K562 (cell line): ENCODE data around the gene POLR3E.

Experiments
- CHCHD3 ChIP-seq: fragments of 250-450 bp; sonication (Bioruptor Pico); IDR thresholded peaks from 2 replicates; pipeline ENCODE4 v2.1.2; 2022; ENCODE audit warnings: mild to moderate bottlenecking
- MXI1 ChIP-seq: IDR thresholded peaks from 2 replicates; pipeline ENCODE4 v1.6.1; 2011; ENCODE audit warnings: low read depth, mild to moderate bottlenecking, improper control_type of control experiment, low read length
- SMARCA4 ChIP-seq: fragments of 450-650 bp; IDR thresholded peaks from 2 replicates; pipeline ENCODE4 v1.6.1; 2016
- ZNF282 ChIP-seq: sonication (generic); formaldehyde crosslinking; IDR thresholded peaks from 2 replicates; pipeline ENCODE4 v1.8.1; 2023; ENCODE audit warnings: missing genetic modification reagents
- ZNF41 ChIP-seq: fragments of 250-450 bp; sonication (Bioruptor Pico); conservative IDR thresholded peaks from 2 replicates; pipeline ENCODE4 v1.4.0; 2020; ENCODE audit warnings: mild to moderate bottlenecking

DNA sequence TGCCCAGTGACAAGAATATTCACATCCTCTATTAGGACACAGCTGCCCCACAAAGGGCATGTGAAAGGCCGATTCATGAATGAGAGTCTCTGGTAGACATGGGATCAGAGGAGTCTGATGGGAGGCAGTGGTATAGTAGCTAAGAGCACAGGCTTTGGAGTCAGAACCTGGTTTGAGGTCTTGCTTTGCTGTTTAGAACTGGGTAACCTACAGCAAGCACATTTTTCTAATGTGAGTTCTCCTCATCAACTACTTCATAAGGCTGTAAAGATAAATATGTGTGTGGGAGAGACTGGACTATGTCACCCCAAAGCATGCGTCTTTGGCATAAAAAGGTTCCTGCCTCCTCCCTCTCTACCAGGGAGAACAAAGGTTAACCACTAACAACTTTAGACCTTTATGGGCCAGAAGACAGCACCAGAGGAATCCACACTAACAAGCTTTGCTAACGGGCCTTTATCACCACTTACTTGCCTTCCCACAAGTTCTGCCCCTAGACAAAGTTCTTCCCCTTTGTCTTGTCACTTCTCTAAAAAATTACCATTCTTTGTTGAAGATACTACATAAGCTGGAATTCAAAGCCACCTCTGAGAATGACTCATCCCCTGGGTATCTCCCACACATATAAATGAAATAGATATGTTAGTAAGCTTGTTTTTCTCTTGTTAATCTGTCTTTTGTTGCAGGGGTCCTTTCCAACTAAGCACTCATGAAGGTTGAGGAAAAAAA, 56.1 kb downstream of the POLR3E start:
- TF ChIP-seq MXI1 (no peak), CHCHD3 (CRISPR knock-in tag) (no peak), ZNF41 (CRISPR knock-in tag) (no peak), ZNF282 (CRISPR knock-in tag) (no peak), SMARCA4 (peak; percentile 80)
